ENCODE measurements around the gene ZNF774. TPM values are rescaled to one million over a fixed set of nuclear protein-coding genes. Genes with fewer than 3 reads are reported as not detected.

ZNF774 gene
- total RNA-seq, 2 donors from 2014 or later: 2.5 to 3.6 TPM

GRCh38 chr15:90334304-90334731 lies 17.8 kb upstream of the ZNF774 start:
- Histone ChIP-seq H3K27me3 (ENCODE audit: control insufficient read depth, insufficient read depth, low read length, poor library complexity, severe bottlenecking) (peaks cover 37% of the 10 kb centered on the region), H3K4me3 (ENCODE audit: low read length) (no peak overlapping the region), H3K36me3 (ENCODE audit: control insufficient read depth, insufficient read depth, low read length) (no peaks in the 10 kb centered on the region), H3K9ac (ENCODE audit: extremely low read depth, low read length, poor library complexity, severe bottlenecking) (no peak overlapping the region), H3K4me1 (ENCODE audit: control insufficient read depth, insufficient read depth, low read length) (no peaks in the 10 kb centered on the region), H3K9me3 (ENCODE audit: control insufficient read depth, low read length) (no peaks in the 10 kb centered on the region), H3K27ac (ENCODE audit: low read depth, low read length) (no peak overlapping the region)
- Mint-ChIP-seq H3K4me3 (no peak overlapping the region), H3K27me3 (ENCODE audit: insufficient read depth) (peaks cover 25% of the 10 kb centered on the region), H3K9me3 (no peaks in the 10 kb centered on the region), H3K27ac (no peak overlapping the region), H3K4me1 (peaks cover 4% of the 10 kb centered on the region), H3K36me3 (ENCODE audit: low read depth) (no peaks in the 10 kb centered on the region)
- no peak for TF ChIP-seq CTCF (conservative IDR thresholded peaks at IDR 0.05)
- WGBS, 2 experiments (ENCODE audit: insufficient coverage in 1 of 2, insufficient read length in 1 of 2): 90 to 95% methylated on average over 2 to 3 of the region's 3 CpGs
- DNase-seq: no peak

- Mint-ChIP-seq H3K27me3 (ENCODE audit: insufficient read depth) (peaks cover 39% of the 10 kb centered on the region), H3K9me3 (peaks cover 3% of the 10 kb centered on the region), H3K4me1 (peaks cover 4% of the 10 kb centered on the region), H3K36me3 (ENCODE audit: low read depth) (no peaks in the 10 kb centered on the region), H3K4me3 (no peak overlapping the region), H3K27ac (no peak overlapping the region)
- Histone ChIP-seq H3K36me3 (ENCODE audit: control insufficient read depth, insufficient read depth, low read length) (no peaks in the 10 kb centered on the region), H3K4me1 (ENCODE audit: control insufficient read depth, insufficient read depth, low read length) (no peaks in the 10 kb centered on the region), H3K4me3 (ENCODE audit: low read length) (no peak overlapping the region), H3K9ac (ENCODE audit: extremely low read depth, low read length, poor library complexity, severe bottlenecking) (no peak overlapping the region), H3K9me3 (ENCODE audit: control insufficient read depth, low read length) (no peaks in the 10 kb centered on the region), H3K27ac (ENCODE audit: low read depth, low read length) (no peak overlapping the region), H3K27me3 (ENCODE audit: control insufficient read depth, insufficient read depth, low read length, poor library complexity, severe bottlenecking) (peaks cover 45% of the 10 kb centered on the region)
- WGBS, 2 experiments (ENCODE audit: insufficient coverage in 1 of 2, insufficient read length in 1 of 2): 75 to 85% methylated on average over 3 to 5 of the region's 5 CpGs
- TF ChIP-seq CTCF (conservative IDR thresholded peaks at IDR 0.05): no peak
- DNase-seq: no peak
Observed at GRCh38 chr15:90336705-90337141, 15.4 kb upstream of the ZNF774 start.

- Mint-ChIP-seq H3K4me1 (peaks cover 4% of the 10 kb centered on the region), H3K27me3 (ENCODE audit: insufficient read depth) (peaks cover 45% of the 10 kb centered on the region), H3K27ac (no peak overlapping the region), H3K4me3 (no peak overlapping the region), H3K36me3 (ENCODE audit: low read depth) (no peaks in the 10 kb centered on the region), H3K9me3 (peaks cover 3% of the 10 kb centered on the region)
- Histone ChIP-seq H3K9ac (ENCODE audit: extremely low read depth, low read length, poor library complexity, severe bottlenecking) (no peak overlapping the region), H3K27me3 (ENCODE audit: control insufficient read depth, insufficient read depth, low read length, poor library complexity, severe bottlenecking) (peaks cover 50% of the 10 kb centered on the region), H3K27ac (ENCODE audit: low read depth, low read length) (no peak overlapping the region), H3K36me3 (ENCODE audit: control insufficient read depth, insufficient read depth, low read length) (no peaks in the 10 kb centered on the region), H3K4me1 (ENCODE audit: control insufficient read depth, insufficient read depth, low read length) (no peaks in the 10 kb centered on the region), H3K4me3 (ENCODE audit: low read length) (no peak overlapping the region), H3K9me3 (ENCODE audit: control insufficient read depth, low read length) (no peaks in the 10 kb centered on the region)
- no peak for DNase-seq
- WGBS, 2 experiments (ENCODE audit: insufficient coverage in 1 of 2, insufficient read length in 1 of 2): 89 to 97% methylated on average over 3 to 4 of the region's 4 CpGs
- TF ChIP-seq CTCF (conservative IDR thresholded peaks at IDR 0.05): no peak
Observed at GRCh38 chr15:90337256-90337655, 14.8 kb upstream of the ZNF774 start.
